ENCODE measurements around the gene PCLO.

DNA sequence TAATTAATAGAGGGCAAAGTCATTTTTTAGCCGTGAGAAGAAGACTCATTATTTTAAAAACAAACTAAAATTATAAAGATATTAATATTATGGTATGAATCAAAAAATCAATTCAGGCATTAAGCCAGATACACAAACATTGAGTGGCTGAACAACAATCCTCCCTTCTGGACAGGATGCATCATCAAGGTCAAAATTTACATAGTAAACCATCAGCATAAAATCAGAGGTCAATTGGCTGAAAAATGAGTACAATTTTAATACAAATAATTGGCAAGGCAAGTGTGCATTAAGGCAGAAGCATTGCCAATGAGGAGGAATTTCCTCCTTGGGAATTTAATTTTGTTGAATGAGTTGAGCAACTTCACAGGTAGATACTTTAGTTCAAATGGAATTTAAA, 108.2 kb downstream of the PCLO start:
- TF ChIP-seq, protein P1, sequence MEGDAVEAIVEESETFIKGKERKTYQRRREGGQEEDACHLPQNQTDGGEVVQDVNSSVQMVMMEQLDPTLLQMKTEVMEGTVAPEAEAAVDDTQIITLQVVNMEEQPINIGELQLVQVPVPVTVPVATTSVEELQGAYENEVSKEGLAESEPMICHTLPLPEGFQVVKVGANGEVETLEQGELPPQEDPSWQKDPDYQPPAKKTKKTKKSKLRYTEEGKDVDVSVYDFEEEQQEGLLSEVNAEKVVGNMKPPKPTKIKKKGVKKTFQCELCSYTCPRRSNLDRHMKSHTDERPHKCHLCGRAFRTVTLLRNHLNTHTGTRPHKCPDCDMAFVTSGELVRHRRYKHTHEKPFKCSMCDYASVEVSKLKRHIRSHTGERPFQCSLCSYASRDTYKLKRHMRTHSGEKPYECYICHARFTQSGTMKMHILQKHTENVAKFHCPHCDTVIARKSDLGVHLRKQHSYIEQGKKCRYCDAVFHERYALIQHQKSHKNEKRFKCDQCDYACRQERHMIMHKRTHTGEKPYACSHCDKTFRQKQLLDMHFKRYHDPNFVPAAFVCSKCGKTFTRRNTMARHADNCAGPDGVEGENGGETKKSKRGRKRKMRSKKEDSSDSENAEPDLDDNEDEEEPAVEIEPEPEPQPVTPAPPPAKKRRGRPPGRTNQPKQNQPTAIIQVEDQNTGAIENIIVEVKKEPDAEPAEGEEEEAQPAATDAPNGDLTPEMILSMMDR (conservative IDR thresholded peaks at IDR 0.05; ENCODE audit: low read depth, low read length) = no peak
- TF ChIP-seq RCOR1 (IDR thresholded peaks at IDR 0.05; ENCODE audit: insufficient replicate concordance, low read length) (no peak), RAD21 (IDR thresholded peaks at IDR 0.05; ENCODE audit: low read length) (no peak), RFX5 (IDR thresholded peaks at IDR 0.05; ENCODE audit: low read depth, low read length) (no peak), POLR2A (IDR thresholded peaks at IDR 0.05; ENCODE audit: low read depth, low read length) (no peak), CEBPB (IDR thresholded peaks at IDR 0.05; ENCODE audit: low read depth, low read length) (no peak), SMC3 (IDR thresholded peaks at IDR 0.05; ENCODE audit: low read depth, low read length) (no peak), NFE2L2 (IDR thresholded peaks at IDR 0.05; ENCODE audit: low read depth, low read length) (no peak), USF2 (IDR thresholded peaks at IDR 0.05; ENCODE audit: low read depth, low read length) (no peak), FOS (IDR thresholded peaks at IDR 0.05; ENCODE audit: low read depth, low read length) (no peak), MXI1 (IDR thresholded peaks at IDR 0.05; ENCODE audit: borderline replicate concordance, low read depth, low read length) (no peak), MAFK (IDR thresholded peaks at IDR 0.05; ENCODE audit: low read depth, low read length) (no peak), BHLHE40 (IDR thresholded peaks at IDR 0.05; ENCODE audit: low read depth, low read length) (no peak)
- TF ChIP-seq, protein P2, sequence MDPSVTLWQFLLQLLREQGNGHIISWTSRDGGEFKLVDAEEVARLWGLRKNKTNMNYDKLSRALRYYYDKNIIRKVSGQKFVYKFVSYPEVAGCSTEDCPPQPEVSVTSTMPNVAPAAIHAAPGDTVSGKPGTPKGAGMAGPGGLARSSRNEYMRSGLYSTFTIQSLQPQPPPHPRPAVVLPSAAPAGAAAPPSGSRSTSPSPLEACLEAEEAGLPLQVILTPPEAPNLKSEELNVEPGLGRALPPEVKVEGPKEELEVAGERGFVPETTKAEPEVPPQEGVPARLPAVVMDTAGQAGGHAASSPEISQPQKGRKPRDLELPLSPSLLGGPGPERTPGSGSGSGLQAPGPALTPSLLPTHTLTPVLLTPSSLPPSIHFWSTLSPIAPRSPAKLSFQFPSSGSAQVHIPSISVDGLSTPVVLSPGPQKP (IDR thresholded peaks at IDR 0.05; ENCODE audit: borderline replicate concordance, low read depth, low read length) = no peak
